HG03135 (cell line): ENCODE measurements around the gene GOLGA6C.
"Not testable (repeated sequence)": the region's sequence is repeated elsewhere in the genome, so short reads cannot be mapped to it uniquely, and the experiment has no call there.

ENCODE experiments used
- ATAC-seq: cut with Tn5 transposase; IDR thresholded peaks from one replicate; pipeline ENCODE4 v1.9.1; 2021; ENCODE audit warnings: mild to moderate bottlenecking, moderate library complexity; ENCODE audit not compliant: unreplicated experiment

The GOLGA6C gene

GRCh38 chr15:75312548-75312947, 54.4 kb downstream of the GOLGA6C start:
- not testable (repeated sequence) for ATAC-seq

- no peak for ATAC-seq
These were observed 55.1 kb downstream of the GOLGA6C start for GRCh38 chr15:75313116-75313845.

GRCh38 chr15:75314552-75315290, 56.6 kb downstream of the GOLGA6C start:
- no peak for ATAC-seq

- ATAC-seq = not testable (repeated sequence)
These were observed 61.2 kb downstream of the GOLGA6C start for GRCh38 chr15:75319231-75319897.
